Muscle of arm (tissue), 12 donors: ENCODE measurements around the gene CAB39. TPM values are rescaled to one million over a fixed set of nuclear protein-coding genes. Genes with fewer than 3 reads are reported as not detected.
"Not testable (repeated sequence)": the region's sequence is repeated elsewhere in the genome, so short reads cannot be mapped to it uniquely, and the experiment has no call there.

Experiments used
- DNase-seq: peaks from one replicate; pipeline ENCODE4 v3.0.0-alpha.2; 2013
- polyA plus RNA-seq, 12 donors: library from polyadenylated mRNA; unstranded; fragments of 120-200 nt; gene quantifications; one replicate each; pipeline ENCODE4 v1.2.1, GENCODE V29; 2013; ENCODE audit not compliant: insufficient read length in 12 of 12

CAB39 gene
- polyA plus RNA-seq, 12 donors: 54.8 to 84.9 (median 69.4) TPM; not detected in 1

DNA sequence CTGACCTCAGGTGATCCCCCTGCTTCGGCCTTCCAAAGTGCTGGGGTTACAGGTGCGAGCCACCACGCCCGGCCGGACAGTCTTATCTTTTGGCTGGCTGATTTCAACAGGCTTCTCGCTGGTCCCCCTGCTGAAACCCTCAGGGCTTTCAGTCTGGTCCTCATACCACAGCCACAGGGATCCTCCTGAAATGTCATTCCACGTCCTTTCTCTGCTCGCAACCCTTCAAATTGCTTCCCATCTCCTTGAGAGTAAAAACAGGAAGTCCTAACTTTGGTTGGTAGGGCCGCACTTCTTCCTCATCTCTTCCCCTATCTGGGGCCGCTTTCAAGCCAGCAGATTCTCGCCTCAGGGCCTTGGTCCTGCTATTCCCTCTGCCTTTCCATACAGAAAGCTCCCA is 1.4 kb upstream of the CAB39 start:
- DNase-seq: no peak

DNA sequence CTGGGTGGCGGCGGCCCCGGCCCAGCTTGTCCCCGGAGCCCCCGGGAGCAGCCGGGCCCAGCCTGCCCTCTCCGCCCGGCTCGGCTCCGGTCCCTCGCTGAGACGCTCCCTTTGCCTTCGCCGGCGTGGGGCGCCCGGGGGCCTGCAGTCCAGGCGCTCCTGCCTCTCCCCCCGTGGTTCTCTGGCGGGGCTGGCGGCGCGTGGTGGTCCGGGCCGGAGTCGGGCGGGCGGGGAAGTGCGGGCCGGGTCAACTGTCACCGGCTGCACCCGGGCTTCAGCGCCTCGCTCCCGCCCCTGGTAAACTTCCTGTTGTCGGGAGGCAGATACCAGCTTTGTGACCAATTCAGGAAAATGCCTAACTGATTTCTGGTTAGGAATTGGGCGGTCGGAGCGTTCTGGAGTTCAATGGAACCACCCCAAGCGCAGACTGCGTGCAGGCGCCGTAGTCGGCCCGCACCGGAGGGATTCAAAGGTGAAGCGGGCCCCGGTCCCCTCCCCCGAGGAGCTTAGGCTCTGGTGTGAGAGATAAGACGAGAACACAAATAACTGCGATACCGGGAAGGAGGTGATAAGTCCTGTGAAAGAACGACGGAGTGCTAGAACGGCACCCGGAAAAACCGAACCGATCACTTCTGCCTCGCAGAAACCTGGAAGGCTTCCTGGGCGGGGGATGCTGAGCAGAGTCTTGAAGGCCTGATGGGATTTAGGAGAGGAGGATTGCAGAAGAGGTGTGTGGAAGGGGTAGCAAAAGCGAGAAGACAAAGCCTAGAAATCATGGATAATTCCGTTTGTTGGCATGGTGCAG is 891 bp downstream of the CAB39 start:
- DNase-seq: no peak

DNA sequence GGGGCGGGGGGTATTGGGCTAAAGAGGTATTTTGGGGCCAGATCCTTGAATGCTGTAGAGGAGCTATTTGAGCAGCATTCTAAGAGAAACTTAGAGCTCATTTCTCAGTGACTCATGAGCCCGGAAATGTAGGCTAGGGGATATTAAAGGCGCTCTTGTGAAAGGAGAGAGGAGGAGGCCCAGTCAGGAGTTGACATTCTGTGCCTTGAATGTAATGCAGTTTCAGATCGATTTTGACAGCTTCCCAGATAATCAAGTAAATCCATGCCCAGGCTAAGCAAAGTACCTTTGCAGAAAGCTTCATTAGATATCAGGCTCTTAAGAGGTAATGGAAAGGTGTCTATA is 1.5 kb downstream of the CAB39 start:
- DNase-seq: no peak

DNA sequence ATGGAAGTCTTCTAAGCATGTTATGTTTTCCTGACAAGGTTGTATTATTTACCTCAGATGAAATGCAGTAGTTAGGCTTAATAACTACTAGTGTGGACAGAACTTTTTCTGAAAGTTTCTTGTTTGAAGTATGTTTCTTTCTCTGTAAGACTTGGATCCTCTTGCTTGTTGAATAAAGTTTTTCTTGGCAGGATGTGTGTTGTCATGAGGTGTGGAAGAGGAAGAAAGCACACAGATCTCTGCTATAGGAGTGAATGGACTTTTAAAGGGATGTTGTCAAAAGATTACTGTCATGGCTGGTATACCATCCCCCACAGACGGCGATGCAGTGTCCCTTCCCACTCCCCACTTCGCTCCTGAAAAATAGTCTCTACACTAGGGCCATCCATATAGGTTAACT is 2.6 kb downstream of the CAB39 start:
- DNase-seq: no peak

DNA sequence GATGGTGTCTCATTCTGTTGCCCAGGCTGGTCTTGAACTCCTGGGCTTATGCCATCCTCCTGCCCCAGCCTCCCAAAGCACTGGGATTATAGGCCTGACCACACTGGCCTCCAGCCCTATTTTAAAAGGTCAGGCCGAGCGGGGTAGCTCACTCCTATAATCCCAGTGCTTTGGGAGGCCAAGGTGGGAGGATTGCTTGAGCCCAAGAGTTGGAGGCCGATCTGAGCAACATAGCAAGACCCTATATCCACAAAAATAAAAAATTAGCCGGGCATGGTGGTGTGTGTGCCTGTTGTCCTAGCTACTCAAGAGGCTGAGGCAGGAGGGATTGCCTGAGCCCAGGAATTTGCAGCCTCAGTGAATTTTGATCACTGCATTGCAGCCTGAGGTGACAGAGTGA is 3.9 kb downstream of the CAB39 start:
- DNase-seq: no peak

DNA sequence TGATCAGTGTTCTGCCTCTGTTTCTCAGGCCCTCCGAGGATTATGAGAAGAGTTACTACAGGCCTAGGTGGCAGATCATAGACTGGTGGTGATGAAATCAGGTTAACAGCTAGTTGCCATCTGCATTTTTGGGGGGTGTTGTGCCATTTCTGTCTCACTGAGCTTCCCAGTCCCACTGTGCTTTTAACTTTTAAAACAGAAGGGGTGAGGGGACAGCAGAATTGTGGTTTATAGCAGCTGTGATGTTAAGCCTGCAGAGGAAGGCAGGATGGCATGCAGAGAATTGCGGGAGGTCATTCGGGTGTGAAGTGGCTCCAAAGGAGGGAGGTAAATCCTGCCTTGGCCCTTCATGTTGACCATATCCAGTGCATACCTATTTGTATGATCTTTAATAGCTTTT is 5.0 kb downstream of the CAB39 start:
- DNase-seq: no peak

DNA sequence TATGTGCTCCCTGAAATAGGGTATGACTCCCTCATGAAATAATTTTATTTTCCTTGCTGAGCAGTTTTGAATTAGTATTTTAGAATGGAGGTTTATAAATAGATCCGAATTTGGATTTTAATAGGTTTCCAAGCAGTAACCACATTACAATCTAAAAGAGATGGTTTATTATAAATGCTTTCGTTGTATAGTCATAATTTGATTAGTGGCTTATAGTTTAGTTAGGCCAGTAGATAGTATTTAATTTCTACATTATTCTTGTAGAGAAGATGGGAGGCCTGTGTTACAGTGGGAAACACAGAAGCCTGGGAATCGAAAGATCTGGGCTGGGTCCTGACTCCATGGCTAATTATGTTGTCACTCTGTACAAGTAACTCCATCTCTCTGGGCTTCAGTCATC is 6.7 kb downstream of the CAB39 start:
- DNase-seq: no peak

DNA sequence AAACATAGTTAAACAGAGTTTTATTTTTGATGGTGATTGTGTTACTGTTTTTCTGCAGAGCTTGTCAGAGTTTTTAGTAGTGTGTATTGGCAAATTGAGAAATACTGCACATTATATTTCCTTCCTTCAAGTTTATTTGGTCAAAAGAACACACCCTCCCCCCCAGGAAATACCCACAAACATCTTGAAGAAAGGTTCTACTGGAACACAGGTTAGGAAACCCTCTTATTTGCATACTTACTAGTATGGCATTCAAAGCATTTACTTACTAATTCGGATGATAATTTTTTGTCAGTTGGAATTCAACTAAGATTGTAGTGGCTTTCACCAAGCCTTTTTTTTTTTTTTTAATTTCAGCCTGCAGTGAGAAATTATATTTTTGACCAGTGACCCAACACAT is 9.1 kb downstream of the CAB39 start:
- DNase-seq: no peak

DNA sequence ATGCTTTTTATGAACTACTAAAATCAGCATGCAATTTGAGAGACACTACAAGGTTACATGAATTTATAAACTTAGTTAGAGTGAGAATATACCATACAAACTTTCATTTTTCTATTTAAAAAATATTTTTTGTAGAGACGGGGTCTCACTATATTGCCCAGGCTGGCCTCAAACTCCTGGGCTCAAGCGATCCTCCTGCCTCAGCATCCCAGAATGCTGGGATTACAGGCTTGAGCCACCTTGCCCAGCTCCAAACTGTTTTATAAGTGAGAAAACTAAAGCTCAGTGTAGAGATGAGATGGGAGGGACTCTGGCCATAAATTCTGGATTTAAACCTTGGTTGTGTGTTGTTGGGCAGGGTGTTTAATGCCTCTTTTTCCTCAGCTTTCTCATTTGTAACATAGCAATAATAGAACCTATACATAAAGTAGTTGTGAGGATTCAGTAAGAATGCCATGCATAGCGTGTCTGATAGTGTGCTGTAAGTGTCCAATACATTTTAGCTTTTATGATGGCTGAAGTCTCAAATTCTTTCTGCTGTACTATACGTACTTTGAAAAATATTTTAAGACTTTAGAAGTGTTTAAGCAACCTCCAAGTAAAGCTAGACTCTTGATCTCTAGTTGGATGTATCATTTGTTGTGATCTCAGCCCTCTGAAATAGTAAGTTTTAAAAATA is 9.7 kb downstream of the CAB39 start:
- no peak for DNase-seq

DNA sequence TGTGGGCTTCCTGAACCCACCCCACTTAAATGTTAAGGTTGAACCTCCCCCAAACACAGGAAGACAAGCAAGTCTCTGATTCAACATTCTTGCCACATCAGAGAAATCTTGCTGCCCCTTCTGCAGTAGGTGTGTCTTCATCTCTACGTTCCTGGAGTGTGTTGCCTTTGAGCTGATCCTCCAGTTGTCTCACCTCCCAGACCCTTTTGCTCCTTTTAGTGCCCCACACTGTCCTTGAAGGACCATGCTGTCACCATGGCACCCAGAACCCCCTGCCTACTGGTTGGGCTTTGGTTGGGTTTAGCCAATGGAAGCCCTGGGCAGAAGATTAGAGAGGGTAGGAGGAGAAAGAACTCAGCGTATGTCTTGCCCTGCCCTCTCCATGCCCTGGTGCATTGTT is 10.7 kb downstream of the CAB39 start:
- no peak for DNase-seq

DNA sequence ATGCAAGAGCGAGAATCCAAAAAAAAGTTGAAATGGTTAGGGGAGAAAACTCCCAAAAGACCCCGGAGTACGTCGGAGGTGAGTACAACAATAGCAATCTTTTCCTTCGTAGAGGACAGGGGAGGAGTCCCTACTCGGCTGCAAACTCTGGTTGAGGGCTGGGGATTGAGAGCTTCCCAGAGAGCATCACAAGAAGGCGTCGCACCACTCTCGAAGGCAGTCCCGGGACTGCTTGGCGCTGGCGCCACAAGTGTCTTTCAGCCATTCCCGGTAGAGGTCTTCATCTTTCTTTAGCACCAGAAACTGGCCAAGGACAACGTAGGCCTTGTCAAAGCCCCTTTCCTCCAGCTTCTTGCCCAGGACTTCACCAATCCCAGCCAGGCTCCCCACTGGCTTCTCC is 12.3 kb downstream of the CAB39 start:
- DNase-seq: not testable (repeated sequence)

DNA sequence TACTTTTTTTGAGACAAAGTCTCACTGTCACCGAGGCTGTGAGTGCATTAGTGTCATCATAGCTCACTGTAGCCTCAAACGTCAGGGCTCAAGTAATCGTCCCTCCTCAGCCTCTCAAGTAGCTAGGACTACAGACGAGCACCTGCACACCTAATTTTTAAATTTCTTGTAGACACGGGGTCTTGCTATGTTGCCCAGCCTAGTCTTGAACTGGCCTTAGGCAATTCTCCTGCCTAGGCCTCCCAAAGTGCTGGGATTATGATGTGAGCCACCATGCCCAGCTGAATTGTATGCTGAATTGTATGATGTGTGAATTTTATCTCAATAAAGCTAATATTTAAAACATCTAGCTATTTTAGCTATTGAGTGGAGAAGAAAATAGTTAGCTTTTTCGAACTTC is 18.9 kb downstream of the CAB39 start:
- DNase-seq: no peak

DNA sequence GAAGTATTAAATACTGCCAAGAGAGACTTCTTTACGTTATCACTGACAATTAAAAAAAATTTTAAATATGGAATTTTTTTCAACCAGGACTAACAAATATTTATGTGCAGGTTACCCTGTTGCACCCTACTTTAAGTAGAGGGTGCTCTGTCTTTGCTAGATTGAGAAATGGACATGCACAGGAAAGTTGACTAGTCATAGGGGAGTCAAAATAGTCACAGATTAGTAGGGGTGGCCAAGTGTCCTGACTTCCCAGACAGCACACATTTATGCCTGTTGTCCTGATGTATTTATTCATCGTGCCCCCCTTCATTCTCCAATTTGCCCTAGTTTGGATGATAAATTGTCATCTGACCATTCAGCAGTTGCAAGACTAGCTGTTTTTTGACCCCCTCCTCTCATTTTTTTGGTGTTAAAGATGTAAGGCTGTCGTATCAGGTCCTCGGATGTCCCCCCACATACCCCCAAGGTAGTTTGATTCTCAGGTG is 20.3 kb downstream of the CAB39 start:
- no peak for DNase-seq

DNA sequence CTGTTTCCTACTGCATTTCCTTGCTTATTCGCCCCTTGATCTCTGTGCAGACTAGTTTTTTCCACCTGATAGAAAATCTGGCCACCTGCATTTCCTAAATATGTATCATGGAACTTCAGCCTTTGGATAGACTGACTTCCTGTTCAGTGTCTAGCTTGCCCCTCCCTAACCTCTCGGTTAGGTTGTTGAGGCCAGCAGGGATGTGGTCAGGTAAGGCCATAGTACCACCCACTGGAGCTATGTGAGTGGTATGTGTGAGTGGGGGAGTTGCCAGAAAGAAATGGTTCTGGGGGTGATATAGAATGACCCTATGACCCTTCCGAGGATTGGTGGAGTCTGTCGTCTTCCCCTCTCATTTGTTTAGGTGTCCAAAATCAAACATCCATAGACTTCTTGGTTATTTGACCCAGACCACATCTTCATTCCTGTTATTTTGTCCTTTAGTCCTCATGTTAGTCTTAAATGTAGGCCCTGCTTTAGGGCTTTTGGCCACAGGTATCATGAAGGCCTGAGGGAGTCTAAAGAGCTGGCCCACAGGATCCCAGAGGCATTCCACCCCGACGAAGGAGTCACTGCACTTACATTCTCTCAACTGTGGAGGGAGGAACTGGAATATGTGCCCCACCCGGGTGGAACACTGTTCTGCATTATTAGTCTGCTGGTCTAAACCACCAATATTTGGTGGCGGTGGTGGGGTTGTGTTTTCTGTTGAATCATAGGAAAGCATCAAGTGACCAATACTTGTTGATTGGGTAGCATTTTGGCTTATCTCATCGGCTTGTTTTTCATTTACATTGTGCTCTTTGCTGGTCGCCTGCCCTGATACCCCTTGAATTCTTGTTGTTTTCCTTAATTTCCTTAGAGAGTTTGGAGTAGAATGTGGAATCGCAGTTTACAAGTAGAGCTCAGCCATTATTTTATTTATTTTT is 21.9 kb downstream of the CAB39 start:
- DNase-seq: no peak

DNA sequence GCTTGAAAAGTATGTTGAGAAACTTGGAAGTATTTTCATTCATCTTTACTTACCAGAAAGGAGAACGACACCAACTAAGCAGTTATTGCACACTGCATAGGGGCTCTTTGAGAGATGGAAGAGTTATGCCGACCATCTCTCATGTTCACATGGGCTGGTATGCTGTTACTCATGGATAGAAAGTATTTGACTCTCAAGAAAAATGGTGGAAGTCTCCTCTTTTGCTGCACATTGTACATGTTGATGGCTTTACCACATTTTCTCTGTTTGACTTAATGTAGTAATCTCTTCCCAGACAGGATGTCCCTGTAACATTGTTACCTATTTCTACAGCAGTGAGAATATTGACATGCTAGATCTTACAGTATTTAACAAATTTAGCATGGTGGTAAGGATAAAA is 23.2 kb downstream of the CAB39 start:
- no peak for DNase-seq

DNA sequence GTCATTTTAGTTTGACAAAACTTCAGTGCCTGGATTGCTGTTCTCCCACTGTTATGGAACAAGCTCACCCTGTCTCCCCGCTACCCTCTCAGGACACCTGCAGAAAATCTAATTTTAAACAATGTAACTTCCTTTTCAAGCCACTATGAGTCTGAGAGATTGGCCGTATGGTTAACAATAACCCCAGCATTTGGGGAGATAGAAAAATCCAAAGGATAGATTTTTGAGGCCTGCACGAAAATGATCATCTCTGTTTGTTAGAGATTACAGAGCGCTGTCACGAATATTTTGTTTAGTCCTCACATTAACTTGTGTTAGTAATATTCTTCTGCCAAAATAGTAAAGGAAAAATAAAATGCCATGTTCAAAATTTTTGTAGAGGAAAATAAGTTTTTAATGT is 24.7 kb downstream of the CAB39 start:
- no peak for DNase-seq

DNA sequence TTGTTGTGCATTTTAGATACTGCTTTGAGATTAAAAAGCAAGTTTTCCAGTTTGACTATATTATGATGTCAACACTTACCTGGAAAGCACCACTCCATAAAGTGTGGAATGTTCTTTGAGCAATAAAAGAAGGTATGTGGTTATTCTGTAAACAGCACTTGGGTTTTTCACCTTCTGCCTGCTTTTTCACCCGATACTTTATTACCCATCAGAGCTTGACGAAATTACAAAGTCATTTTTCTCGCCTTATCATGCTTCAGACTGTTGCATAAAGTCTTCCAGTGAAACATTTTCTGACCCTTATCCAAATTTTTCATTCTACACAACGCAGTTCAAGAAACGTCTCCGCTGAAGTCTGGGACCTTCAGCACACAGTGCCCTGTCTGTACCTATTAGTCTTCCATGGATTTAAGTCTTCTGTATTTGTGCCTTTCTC is 25.2 kb downstream of the CAB39 start:
- DNase-seq: no peak

DNA sequence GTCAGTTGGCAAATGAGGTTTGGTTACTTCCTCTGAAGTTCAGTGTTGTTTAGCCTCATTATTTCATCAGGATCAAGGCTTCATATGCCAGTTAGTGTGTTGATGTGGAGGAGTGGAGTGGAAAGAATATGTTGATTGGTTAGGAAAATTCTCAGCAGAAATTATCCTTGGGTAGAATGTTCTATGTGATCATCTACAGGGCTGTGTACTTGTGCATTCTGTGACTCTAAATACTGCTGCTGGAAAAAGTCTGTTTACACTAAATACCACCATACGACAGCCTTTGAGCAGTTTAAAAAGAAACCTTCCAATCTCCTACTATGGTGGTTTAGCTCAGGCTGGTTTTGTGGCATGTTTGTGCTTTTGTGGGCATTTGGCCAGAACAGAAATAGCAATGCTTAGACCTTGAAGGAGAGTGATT is 25.8 kb downstream of the CAB39 start:
- DNase-seq: no peak

DNA sequence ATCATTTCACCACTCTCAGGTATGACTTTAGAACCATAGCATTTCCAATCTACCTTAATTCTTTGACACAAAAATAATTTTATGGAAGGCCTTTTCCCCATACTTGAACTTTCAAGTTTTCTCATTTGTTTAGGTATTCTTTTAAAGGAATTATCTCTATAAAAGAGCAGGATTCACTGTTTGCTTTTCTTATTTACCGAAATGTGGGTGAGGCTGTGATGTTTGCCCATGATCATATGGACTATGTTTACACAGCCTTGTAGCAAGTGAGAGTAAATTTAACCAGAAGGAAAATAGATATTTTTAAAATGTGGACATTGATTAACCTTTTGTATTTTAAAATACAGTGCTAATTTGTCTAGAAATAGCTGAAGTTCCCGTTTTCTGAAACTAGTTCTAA is 26.3 kb downstream of the CAB39 start:
- no peak for DNase-seq

DNA sequence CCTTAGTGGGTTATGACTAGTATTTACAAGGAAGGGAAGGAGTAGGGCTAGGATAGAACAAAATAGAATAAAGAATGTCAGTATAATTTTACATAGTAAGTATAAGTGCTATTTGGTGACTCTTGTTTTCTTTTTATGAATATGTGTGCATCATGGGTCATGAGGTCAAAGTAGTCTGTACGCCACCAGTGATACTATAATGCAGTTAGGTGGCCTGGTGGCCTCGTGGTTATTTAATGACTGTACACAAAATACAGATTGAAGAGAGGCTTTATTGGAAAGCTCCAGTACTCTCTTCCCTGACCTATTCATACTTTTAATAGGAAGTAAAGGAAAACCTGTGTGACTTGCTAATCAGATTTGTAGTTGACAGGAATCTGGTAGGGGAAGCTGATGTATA is 27.3 kb downstream of the CAB39 start:
- DNase-seq: no peak

DNA sequence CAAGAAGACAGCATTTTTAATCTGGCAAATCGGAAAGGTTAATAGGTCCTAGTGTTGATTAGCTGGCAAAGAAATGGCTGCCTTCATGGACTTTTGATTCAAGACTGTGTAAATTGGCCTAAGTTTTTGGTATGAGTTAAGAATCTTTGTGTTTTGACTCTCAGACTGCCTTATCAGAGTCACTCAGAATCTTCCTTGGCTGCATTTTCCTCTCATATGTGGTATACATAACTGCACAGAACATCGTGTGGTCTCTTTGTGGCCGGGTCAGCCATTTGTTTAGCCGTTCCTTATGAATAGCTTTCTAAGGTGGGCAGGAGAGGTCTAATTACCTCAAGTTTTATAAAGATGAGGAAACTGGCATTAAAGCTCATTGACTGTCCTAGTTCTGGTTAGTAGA is 30.1 kb downstream of the CAB39 start:
- DNase-seq: no peak

DNA sequence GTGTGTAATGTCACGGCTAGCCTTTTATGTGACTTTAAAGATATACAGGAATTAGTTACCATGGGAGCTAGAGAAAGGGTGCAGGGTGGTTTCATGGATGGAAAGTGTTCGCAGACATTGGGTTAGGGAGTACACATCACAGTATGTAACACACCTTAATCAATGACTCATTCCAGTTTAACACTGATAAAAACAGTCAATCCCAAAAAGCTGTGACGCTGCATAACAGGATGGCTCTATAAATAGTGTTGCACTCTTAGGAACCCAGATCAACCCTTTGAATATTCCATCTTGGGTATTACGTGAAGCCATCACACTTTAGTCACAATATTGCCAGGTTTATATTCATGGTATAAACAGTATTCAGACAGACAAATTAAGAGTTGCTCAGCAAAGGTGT is 33.6 kb downstream of the CAB39 start:
- DNase-seq: no peak
